HG03439 (cell line): Measurements from ENCODE around the gene CACNG8.
"Not testable (repeated sequence)": the region's sequence is repeated elsewhere in the genome, so short reads cannot be mapped to it uniquely, and the experiment has no call there.

Experiments
- ATAC-seq: cut with Tn5 transposase; IDR thresholded peaks from one replicate; pipeline ENCODE4 v1.9.1; 2021; ENCODE audit warnings: mild to moderate bottlenecking, moderate library complexity; ENCODE audit not compliant: unreplicated experiment

CACNG8 gene

GRCh38 chr19:54030895-54031586 lies 68.3 kb downstream of the CACNG8 start:
- ATAC-seq, result no peak

DNA sequence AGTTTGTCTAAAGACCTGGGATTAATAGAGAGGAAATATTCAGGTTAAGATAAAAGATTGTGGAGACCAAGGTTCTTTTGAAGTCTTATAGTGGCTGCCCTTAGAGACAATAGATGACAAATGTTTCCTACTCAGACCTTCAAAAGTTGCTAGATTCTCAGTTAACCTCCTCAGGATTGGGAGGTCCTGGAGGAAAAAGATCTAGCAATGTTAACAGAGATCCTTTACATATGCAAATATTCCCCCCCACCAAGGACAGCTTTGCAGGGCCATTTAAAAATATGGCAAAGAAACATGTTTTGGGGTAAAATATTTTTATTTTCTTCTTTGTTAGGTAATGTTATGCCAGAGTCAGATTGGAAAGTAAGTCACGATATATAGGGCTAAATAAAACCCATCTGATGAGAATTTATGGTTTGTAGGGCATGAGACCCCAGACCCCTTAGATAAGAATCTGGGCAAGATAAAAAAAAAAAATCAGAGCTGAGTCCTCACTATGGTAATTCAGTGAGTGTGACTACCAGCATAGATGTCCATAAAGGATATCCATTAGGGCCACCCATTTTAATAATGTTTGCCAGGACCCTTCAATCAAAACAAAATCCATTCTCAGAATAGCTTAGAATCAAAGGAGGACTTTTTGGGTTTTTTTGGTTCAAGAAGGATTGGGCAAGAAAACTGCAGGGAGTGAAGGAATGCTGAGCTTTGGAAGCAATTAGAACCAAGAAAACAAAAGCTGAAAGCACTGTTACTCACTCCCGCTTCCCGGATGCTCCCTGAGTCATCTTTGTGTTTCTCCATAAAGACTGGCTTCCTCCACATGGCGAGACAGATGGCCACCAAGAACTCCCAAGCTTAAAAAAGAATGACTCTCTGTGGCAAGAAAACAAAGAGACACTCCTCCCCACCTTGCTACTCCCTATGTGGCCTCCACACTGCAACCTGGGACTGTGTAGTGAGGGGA lies 72.8 kb downstream of the CACNG8 start:
- ATAC-seq, result no peak

DNA sequence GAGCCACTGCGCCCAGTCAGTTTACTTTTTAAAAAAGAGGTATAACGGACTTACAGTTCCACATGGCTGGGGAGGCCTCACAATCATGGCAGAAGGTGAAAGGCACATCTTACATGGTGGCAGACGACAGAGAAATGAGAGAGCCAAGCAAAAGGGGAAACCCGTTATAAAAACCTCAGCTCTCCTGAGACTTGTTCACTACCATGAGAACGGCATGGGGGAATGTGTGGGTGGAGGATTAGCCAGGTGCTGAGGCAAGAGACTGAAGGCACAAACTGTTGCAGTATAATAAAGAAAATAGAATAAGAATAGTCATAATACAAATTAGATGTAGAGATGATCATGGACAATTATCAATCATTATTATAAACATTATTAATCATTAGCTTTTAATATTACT lies 73.8 kb downstream of the CACNG8 start:
- not testable (repeated sequence) for ATAC-seq
